ENCODE results near the gene CLIP4. TPM values are rescaled to one million over a fixed set of nuclear protein-coding genes. Genes with fewer than 3 reads are reported as not detected.

The CLIP4 gene
- total and polyA plus RNA-seq, 2 of the 13 experiments (the other 11 are each of a cell fraction or from before 2014, with no cell fraction given) = 0.46 to 0.49 TPM

- TF ChIP-seq POGK (CRISPR knock-in tag; conservative IDR thresholded peaks at IDR 0.05) (no peak), ZNF660 (CRISPR knock-in tag; IDR thresholded peaks at IDR 0.05; ENCODE audit: borderline replicate concordance, low read depth) (no peak), HMG20A (CRISPR knock-in tag; IDR thresholded peaks at IDR 0.05; ENCODE audit: borderline replicate concordance) (peak; percentile 79; the same call in 1 of the 2 replicates), ATM (IDR thresholded peaks at IDR 0.05; ENCODE audit: borderline replicate concordance) (no peak), NR1H2 (CRISPR knock-in tag; IDR thresholded peaks at IDR 0.05; ENCODE audit: borderline replicate concordance, low read depth) (no peak), EP300 (IDR thresholded peaks at IDR 0.05; ENCODE audit: low read depth in 2 of 2, low read length in 2 of 2) (peak in 1 of 2 experiments; percentile 76; a peak in 2 of 4 replicates), EP300 (CRISPR knock-in tag; IDR thresholded peaks at IDR 0.05; ENCODE audit: borderline replicate concordance) (peak; percentile 41; the same call in 1 of the 2 replicates), NONO (IDR thresholded peaks at IDR 0.05) (no peak), NONO (CRISPR knock-in tag; conservative IDR thresholded peaks at IDR 0.05) (no peak), PAX8 (CRISPR knock-in tag; IDR thresholded peaks at IDR 0.05; ENCODE audit: borderline replicate concordance) (no peak), ELF3 (CRISPR knock-in tag; IDR thresholded peaks at IDR 0.05) (peak; percentile 46; the same call in 1 of the 2 replicates), ZIK1 (CRISPR knock-in tag; IDR thresholded peaks at IDR 0.05; ENCODE audit: borderline replicate concordance, low read depth) (no peak), ETS1 (CRISPR knock-in tag; IDR thresholded peaks at IDR 0.05) (no peak), ZNF644 (CRISPR knock-in tag; IDR thresholded peaks at IDR 0.05; ENCODE audit: low read depth) (0 out of 2 replicates have a peak, but pooled peaks have one; percentile 33), NFYC (CRISPR knock-in tag; IDR thresholded peaks at IDR 0.05) (no peak), MEIS2 (CRISPR knock-in tag; IDR thresholded peaks at IDR 0.05) (no peak), ZBTB42 (CRISPR knock-in tag; IDR thresholded peaks at IDR 0.05) (no peak)
- TF ChIP-seq, protein P1, sequence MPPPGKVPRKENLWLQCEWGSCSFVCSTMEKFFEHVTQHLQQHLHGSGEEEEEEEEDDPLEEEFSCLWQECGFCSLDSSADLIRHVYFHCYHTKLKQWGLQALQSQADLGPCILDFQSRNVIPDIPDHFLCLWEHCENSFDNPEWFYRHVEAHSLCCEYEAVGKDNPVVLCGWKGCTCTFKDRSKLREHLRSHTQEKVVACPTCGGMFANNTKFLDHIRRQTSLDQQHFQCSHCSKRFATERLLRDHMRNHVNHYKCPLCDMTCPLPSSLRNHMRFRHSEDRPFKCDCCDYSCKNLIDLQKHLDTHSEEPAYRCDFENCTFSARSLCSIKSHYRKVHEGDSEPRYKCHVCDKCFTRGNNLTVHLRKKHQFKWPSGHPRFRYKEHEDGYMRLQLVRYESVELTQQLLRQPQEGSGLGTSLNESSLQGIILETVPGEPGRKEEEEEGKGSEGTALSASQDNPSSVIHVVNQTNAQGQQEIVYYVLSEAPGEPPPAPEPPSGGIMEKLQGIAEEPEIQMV (CRISPR knock-in tag; IDR thresholded peaks at IDR 0.05; ENCODE audit: low read depth) = no peak
- TF ChIP-seq, protein P2, sequence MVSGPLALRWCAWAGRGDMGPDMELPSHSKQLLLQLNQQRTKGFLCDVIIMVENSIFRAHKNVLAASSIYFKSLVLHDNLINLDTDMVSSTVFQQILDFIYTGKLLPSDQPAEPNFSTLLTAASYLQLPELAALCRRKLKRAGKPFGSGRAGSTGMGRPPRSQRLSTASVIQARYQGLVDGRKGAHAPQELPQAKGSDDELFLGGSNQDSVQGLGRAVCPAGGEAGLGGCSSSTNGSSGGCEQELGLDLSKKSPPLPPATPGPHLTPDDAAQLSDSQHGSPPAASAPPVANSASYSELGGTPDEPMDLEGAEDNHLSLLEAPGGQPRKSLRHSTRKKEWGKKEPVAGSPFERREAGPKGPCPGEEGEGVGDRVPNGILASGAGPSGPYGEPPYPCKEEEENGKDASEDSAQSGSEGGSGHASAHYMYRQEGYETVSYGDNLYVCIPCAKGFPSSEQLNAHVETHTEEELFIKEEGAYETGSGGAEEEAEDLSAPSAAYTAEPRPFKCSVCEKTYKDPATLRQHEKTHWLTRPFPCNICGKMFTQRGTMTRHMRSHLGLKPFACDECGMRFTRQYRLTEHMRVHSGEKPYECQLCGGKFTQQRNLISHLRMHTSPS (CRISPR knock-in tag; IDR thresholded peaks at IDR 0.05; ENCODE audit: low read depth) = no peak
- TF ChIP-seq, protein P3, sequence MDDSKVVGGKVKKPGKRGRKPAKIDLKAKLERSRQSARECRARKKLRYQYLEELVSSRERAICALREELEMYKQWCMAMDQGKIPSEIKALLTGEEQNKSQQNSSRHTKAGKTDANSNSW (CRISPR knock-in tag; IDR thresholded peaks at IDR 0.05; ENCODE audit: borderline replicate concordance) = no peak
- TF ChIP-seq, protein P4, sequence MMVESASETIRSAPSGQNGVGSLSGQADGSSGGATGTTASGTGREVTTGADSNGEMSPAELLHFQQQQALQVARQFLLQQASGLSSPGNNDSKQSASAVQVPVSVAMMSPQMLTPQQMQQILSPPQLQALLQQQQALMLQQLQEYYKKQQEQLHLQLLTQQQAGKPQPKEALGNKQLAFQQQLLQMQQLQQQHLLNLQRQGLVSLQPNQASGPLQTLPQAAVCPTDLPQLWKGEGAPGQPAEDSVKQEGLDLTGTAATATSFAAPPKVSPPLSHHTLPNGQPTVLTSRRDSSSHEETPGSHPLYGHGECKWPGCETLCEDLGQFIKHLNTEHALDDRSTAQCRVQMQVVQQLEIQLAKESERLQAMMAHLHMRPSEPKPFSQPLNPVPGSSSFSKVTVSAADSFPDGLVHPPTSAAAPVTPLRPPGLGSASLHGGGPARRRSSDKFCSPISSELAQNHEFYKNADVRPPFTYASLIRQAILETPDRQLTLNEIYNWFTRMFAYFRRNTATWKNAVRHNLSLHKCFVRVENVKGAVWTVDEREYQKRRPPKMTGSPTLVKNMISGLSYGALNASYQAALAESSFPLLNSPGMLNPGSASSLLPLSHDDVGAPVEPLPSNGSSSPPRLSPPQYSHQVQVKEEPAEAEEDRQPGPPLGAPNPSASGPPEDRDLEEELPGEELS (CRISPR knock-in tag; IDR thresholded peaks at IDR 0.05) = no peak
Observed at GRCh38 chr2:29123617-29124349, 8.6 kb downstream of the CLIP4 start (continued).
